Measurements from ENCODE around the gene PPARA. TPM values are rescaled to one million over a fixed set of nuclear protein-coding genes. Genes with fewer than 3 reads are reported as not detected.

Gene PPARA
- total RNA-seq, 1 experiment from 2014 or later, result 7.7 TPM

- Histone ChIP-seq H3K4me3 (ENCODE audit: low read length) (no peak overlapping the region), H3K27ac (ENCODE audit: low read length) (no peak overlapping the region), H3K27me3 (ENCODE audit: low read length) (no peaks in the 10 kb centered on the region), H4K20me1 (ENCODE audit: low read length) (peaks cover 8% of the 10 kb centered on the region; the same call in 1 of the 2 replicates), H3K9me2 (replicated peaks; ENCODE audit: low read length) (no peaks in the 10 kb centered on the region), H2AFZ (ENCODE audit: low read length) (no peak overlapping the region), H3F3A (ENCODE audit: low read length, unreplicated experiment) (peaks cover 7% of the 10 kb centered on the region), H3K9ac (ENCODE audit: low read length) (no peak overlapping the region), H3K9me3 (ENCODE audit: low read length) (no peaks in the 10 kb centered on the region), H3K36me3 (ENCODE audit: low read depth, low read length) (peaks cover 16% of the 10 kb centered on the region), H3K4me2 (ENCODE audit: low read length) (no peak overlapping the region), H3K4me1 (ENCODE audit: insufficient read depth, low read length) (no peaks in the 10 kb centered on the region), H3K79me2 (ENCODE audit: low read length) (no peaks in the 10 kb centered on the region)
- ChIA-PET CTCF (no interaction called here), POLR2A (ENCODE audit: unreplicated experiment) (no interaction called here)
- no peak for DNase-seq
- no TSS peak for BruUV-seq (replicated peaks)
- intact Hi-C loops (cut with micrococcal nuclease), result no loop called here
- TF ChIP-seq EZH2 (IDR thresholded peaks at IDR 0.05; ENCODE audit: low read length, unreplicated experiment) (no peak), EZH2phosphoT487 (IDR thresholded peaks at IDR 0.05; ENCODE audit: borderline replicate concordance, low read length) (no peak)
- no peak for ATAC-seq
Measured at GRCh38 chr22:46112405-46112804, 37.9 kb upstream of the PPARA start.

DNA sequence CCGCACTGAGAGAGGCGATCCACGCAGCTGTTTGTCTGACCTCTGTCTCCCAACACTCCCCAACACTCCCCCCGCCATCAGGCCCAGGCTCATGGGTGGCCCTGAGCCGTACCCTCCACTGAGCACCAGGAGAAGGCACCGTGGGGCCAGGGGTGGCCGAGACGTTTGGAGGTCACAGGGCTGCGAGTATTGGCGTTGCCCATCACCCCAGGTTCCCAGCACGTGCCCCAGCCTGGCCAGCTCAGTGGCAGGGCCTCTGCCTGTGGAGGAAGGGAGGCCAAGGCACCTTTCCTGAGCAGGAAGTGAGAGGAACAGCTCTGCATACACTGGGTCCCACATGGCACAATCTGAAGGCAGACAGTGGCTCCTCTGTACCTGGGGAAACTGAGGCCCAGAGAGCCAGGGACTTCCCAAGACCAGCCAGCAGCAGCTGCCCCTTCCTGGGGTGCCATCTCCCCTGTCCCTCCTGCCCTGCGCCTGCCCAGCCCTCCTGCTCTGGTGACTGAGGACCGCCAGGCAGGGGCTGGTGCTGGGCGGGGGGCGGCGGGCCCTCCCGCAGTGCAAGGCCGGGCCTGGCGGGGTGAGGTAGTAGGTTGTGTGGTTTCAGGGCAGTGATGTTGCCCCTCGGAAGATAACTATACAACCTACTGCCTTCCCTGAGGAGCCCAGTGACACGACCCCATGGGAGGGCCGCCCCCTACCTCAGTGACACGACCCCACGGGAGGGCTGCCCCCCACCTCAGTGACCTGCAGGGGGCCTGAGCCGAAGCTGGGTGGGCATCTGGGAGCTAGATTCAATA, 37.0 kb upstream of the PPARA start:
- Histone ChIP-seq H4K20me1 (ENCODE audit: low read length) (peaks cover 8% of the 10 kb centered on the region; the same call in 1 of the 2 replicates), H3K4me3 (ENCODE audit: low read length) (no peak overlapping the region), H2AFZ (ENCODE audit: low read length) (no peak overlapping the region), H3K9me3 (ENCODE audit: low read length) (no peaks in the 10 kb centered on the region), H3K27ac (ENCODE audit: low read length) (no peak overlapping the region), H3F3A (ENCODE audit: low read length, unreplicated experiment) (peaks cover 7% of the 10 kb centered on the region), H3K4me1 (ENCODE audit: insufficient read depth, low read length) (no peaks in the 10 kb centered on the region), H3K9ac (ENCODE audit: low read length) (no peak overlapping the region), H3K4me2 (ENCODE audit: low read length) (no peak overlapping the region), H3K27me3 (ENCODE audit: low read length) (no peaks in the 10 kb centered on the region), H3K9me2 (replicated peaks; ENCODE audit: low read length) (no peaks in the 10 kb centered on the region), H3K36me3 (ENCODE audit: low read depth, low read length) (peaks cover 16% of the 10 kb centered on the region), H3K79me2 (ENCODE audit: low read length) (no peaks in the 10 kb centered on the region)
- POLR2A ChIA-PET (ENCODE audit: unreplicated experiment), result interaction anchor here (0.6 kb wide), 1 partner anchor 29 kb away, joined by 4 read pairs; no protein-coding TSS in a partner anchor
- ATAC-seq (no peak), DNase-seq (no peak)
- BruUV-seq (replicated peaks), result no TSS peak
- TF ChIP-seq CTCF (conservative IDR thresholded peaks at IDR 0.05; ENCODE audit: low read depth, low read length) (no peak), EZH2 (IDR thresholded peaks at IDR 0.05; ENCODE audit: low read length, unreplicated experiment) (no peak), EZH2phosphoT487 (IDR thresholded peaks at IDR 0.05; ENCODE audit: borderline replicate concordance, low read length) (no peak)
- intact Hi-C loops (cut with micrococcal nuclease), result no loop called here
- CTCF ChIA-PET, result no interaction called here

DNA sequence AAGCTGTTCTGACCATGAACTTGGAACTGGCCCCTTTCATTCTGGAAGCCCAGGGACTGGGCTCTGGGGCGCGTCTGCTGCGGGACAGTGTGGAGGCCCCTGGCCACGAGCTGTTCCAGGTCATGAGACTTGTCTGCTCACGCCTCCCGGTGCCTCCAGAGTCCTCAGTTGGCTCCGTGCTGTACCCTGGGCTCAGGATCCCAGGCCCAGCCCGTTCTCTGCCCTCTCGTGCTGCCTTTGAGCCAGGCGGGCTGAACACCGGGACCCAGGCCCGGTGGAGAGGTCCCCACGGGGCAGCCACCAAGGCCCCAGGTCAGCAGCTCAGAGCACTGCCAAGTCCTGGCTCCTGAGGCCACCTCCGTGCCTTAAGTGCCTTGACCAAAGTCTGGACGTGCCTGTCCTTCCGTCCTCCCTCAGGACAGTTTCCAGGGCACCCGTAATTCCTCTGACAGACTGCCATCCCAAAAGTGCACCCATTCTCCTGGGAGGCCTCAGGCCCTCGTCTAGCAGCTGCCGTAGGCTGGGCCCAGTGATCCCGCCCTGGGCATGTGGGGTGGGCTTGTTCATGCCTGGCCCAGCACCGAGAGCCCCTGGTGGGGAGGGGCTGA, 36.3 kb upstream of the PPARA start:
- H3K27me3 ChIP-seq (ENCODE audit: low read length), result no peaks in the 10 kb centered on the region
- POLR2A ChIA-PET (ENCODE audit: unreplicated experiment), result interaction anchor here (0.6 kb wide), 1 partner anchor 30 kb away, joined by 4 read pairs; no protein-coding TSS in a partner anchor

More for the DNA sequence above, 36.3 kb upstream of the PPARA start:
- Histone ChIP-seq H3K36me3 (ENCODE audit: low read depth, low read length) (peaks cover 16% of the 10 kb centered on the region), H3K9me2 (replicated peaks; ENCODE audit: low read length) (no peaks in the 10 kb centered on the region), H3K4me3 (ENCODE audit: low read length) (no peak overlapping the region), H3K27ac (ENCODE audit: low read length) (no peak overlapping the region), H3K9me3 (ENCODE audit: low read length) (no peaks in the 10 kb centered on the region), H3K79me2 (ENCODE audit: low read length) (no peaks in the 10 kb centered on the region), H3K4me1 (ENCODE audit: insufficient read depth, low read length) (no peaks in the 10 kb centered on the region), H3K9ac (ENCODE audit: low read length) (no peak overlapping the region), H4K20me1 (ENCODE audit: low read length) (peaks cover 8% of the 10 kb centered on the region; the same call in 1 of the 2 replicates), H3F3A (ENCODE audit: low read length, unreplicated experiment) (peaks cover 3% of the 10 kb centered on the region), H3K4me2 (ENCODE audit: low read length) (no peak overlapping the region), H2AFZ (ENCODE audit: low read length) (no peak overlapping the region)
- TF ChIP-seq EZH2phosphoT487 (IDR thresholded peaks at IDR 0.05; ENCODE audit: borderline replicate concordance, low read length) (no peak), EZH2 (IDR thresholded peaks at IDR 0.05; ENCODE audit: low read length, unreplicated experiment) (no peak), CTCF (conservative IDR thresholded peaks at IDR 0.05; ENCODE audit: low read depth, low read length) (no peak)
- BruUV-seq (replicated peaks), result no TSS peak
- CTCF ChIA-PET, result no interaction called here
- DNase-seq (no peak), ATAC-seq (no peak)
- intact Hi-C loops (cut with micrococcal nuclease), result no loop called here
